IPS-NIHi7 (cell line): Measurements from ENCODE around the gene SEL1L3.
"Not testable (repeated sequence)": the region's sequence is repeated elsewhere in the genome, so short reads cannot be mapped to it uniquely, and the experiment has no call there.

Experiments
- DNase-seq: peaks from one replicate; pipeline ENCODE4 v3.0.0; 2012; ENCODE audit warnings: mixed read lengths; ENCODE audit errors: extremely low spot score

The SEL1L3 gene

DNA sequence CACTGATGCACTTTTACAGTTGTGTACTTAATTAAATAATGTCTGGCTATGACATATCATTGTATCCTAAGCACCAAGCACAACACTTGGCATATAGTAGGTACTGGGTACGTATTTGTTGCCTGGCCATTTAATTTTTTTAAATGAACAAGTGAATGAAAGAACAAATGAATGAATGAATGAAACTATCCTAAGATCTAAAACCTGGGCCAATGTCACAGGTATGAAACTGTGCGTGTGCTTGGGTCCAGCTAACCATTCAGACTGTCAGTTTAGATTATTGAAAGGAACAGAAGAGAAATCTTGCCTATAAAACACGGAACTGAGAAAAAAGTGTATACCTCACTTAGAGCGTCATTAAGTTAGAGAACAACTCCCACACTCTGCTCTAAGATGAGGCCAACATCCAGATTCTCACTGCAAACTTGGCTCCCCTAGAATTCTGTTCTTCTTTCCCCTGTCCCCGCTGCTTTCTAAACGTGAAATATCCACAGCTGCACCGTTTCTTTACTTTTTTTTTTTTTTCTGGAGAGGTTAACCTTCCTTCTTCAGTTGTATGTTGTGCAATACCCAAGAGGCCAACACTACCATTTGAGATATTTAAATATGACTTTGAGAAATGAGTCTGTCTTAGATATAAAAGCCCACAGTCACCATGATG, 17.3 kb upstream of the SEL1L3 start:
- no peak for DNase-seq

DNA sequence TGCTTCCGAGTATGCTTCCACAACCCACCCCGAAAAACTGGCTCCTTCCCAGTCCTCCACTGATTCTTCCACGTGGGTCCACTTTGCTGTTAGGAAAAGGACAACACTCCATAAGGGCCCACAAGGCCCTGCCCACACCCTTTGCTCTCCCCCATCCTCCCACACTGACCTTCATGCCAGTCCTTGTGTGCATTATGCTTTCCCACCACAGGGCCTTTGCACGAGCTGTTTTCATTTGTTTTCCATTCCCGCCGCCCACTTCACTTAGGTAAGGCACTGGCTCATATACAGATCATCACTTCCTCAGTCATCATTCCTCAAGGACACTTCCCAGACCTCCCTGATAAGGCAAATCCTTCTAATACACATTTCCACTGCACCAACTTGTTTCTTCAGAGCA, 16.8 kb upstream of the SEL1L3 start:
- no peak for DNase-seq

DNA sequence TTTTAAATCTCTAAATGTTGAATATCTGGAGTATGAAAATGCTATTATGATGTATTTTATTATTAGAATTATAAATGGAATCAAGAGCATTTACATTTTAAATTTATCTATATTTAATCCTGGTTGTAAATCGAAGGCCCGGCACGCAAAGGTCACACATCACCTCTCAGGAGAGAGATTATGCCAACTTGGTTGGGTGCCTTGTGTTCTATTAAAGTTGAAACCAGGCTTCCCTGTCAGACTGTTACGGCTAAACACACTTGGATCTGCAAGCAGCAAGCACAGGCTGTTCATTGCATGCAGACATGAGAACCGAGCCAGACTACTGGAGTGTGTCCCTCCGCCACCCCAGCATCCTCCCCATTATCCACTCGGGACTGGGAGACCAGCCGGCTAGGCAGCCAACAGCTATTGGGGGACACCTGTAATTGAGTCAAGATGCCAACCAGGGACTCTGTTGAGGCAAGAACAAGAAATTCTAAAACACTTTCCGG, 16.4 kb upstream of the SEL1L3 start:
- no peak for DNase-seq

DNA sequence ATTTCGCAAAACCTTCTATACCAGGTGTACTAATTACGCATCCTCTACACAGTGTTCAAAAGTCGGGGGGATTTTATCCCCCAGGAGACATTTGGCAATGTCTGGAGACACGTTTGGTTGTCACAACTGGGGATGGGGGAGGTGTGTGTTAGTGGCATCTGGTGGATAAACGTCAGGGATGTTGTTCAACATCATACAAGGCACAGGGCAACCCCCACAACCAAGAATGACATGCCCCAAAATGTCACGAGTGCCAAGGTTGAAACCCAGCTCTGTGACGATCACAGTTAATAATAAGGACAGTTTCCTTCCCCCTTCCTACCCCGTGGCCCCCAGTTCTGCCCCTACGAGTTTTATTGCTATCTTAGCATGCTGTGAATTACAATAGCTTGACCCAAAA, 15.9 kb upstream of the SEL1L3 start:
- no peak for DNase-seq

DNA sequence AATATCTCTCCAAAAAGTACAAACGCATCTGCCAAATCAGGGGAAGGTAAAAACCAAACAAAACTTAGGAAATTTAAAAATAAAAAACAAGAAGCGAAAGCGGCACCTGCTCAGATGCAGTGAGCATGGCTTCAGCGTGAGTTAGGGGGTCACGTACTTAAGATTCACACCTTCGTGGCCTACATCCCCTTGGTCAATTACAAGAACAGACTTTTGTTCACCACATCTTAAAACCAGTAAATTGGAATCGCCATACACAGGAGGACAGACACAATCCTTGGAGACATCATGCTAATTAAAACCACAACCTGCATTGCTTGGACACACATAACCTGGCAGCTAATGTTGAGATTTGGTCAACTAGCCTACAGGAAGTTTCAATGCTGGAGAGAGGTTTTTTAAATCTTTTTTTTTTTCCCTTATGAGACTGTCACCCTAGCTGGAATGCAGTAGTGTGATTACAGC, 12.5 kb upstream of the SEL1L3 start:
- no peak for DNase-seq

DNA sequence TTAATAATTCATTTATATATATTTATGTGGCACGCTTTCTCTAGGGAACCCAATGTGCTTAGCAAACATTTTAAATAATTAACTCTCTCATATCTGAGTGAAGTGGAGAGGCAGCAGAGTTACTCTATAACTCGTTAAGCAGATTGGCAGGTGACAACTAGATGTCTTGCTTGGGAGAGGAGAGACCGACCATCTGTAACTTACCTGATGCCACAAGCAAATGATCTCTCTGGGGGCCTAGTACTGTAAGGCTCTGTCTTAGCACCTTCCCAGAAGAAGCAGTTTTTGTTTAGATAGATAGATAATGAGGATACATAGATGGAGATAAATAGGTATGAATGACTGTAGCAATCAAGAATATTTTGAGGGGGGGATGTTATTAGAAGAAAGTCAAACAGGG, 11.9 kb upstream of the SEL1L3 start:
- DNase-seq: no peak

DNA sequence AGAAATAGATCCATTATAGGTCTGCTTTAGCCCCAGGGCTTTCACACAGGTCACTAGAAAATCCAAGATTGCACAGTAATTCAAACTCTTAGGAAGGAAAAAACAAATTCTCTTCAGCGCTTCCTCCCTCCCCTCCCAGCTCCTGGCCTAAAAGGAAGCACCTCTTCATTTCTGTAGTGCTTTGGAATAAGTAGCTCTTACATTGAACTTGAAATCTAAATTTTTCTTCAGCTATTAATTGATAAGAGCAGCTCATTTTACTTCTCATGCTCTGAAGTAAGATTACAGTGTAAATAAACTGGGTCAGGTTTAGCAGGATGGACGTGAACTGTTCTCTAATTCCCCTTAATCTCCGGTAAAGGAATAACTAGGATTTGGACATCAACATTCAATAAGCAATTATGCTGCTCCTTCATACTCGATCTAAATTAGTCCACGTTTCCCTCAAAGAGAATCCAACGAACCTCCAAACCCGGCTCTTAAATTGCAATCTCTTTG, 10.9 kb upstream of the SEL1L3 start:
- DNase-seq: no peak

DNA sequence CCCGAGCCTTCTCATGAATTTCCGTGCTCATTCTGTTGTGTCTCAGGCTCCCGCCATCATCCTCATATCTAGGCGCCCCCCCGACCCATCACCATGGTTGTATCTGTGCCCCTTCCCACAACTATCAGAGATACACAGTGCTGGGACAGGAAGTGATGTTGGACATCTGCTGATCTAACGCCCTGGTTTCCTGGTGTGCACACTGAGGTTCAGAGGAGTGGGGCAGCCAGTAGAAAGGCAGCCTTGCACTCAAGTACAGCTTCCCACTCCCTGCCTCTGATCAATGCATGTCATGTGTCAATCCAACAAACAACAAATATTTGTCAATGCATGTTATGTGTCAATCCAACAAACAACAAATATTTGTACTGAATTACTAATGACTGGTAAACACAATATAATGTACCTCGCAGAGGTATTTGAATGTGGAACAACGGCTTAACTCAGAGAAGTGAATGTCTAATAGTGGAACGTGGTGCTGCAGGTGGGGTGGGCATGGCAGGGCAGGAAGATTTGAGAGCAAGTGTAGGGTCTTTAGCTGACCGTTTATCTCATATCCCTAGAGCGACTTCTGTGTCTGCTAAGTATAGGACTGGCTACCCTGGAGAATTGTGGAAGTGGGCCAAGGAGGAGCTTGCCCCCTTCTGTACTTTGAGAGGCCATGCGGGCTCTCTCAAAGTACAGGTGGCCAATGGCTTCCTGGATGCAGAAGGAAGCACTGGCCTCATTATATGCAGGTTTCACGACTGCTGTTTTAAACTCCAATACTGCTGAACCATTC, 10.3 kb upstream of the SEL1L3 start:
- DNase-seq: no peak

DNA sequence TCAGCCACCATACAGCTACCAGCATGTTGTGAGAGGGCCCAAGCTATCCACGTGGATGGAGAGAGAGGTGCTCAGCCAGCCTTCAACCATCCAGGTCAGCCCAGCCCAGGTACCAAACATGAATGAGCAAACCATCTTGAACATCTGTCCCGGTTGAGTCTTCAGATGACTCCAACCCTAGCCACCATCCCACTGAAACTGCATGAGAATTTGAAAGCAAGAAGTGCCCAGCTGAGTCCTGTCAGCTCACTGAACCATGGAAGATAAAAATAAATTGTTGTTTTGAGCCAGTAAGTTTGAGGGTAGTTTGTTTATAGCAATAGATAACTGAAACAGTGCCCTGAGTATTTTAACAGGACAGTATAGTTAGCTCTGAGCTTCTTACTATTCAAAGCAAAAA, 7.3 kb upstream of the SEL1L3 start:
- no peak for DNase-seq

DNA sequence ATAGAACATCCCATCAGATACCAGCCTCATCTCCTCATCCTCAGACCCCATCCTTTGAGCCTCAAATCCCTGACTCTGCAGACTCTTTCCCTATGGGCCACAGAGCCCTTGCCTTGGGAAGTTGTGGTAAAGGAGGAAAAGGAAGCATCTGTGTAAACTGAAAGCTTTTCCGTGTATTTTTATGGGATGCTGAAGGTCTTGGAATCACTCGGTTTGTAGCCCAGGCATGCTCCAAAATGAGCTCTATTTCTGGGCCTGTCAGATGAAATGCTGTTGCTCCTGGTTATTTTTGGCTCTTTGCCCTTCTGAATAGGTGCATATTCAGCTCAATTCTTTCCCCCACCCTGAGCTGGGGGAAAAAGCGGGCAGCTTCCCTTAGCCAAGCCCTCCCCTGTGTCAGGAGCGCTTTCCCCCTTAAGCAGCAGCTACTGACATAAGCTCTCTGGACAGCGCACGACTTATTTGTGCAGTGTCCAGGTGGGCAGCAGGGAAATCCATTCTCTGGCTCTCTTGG, 5.0 kb upstream of the SEL1L3 start:
- DNase-seq: no peak

DNA sequence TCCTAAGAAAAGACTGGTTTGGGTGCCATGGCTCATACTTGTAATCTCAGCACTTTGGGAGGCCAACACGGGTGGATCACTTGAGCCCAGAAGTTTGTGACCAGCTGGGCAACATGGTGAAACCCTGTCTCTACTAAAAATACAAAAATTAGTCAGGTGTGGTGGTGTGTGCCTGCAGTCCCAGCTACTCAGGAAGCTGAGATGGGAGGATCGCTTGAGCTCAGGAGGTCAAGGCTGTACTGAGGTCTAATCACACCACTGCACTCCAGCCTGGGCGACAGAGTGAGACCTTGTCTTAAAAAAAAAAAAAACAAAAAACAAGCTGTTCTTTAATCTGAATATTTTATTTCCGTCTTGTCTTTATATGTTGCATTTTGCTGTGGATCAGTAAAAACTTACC, 3.6 kb upstream of the SEL1L3 start:
- not testable (repeated sequence) for DNase-seq

DNA sequence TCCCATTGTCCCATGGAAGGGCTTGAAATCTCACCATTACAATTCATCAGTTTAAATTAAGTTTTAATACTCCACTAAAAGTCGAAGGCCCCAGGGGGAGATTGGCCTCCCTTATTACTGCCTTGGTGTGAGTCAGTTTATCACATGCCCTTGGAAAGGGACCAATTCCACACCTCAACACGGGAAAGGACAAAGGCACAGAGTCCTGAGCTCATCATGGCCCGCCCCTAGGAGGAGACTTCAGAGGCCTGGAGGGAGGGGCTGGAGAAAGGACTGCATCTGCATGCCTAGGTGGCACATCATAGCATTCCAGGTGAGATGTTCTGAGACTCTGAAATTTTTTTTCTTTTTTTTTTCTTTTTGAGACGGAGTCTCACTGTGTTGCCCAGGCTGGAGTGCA, 2.8 kb upstream of the SEL1L3 start:
- DNase-seq: peak; percentile 76

DNA sequence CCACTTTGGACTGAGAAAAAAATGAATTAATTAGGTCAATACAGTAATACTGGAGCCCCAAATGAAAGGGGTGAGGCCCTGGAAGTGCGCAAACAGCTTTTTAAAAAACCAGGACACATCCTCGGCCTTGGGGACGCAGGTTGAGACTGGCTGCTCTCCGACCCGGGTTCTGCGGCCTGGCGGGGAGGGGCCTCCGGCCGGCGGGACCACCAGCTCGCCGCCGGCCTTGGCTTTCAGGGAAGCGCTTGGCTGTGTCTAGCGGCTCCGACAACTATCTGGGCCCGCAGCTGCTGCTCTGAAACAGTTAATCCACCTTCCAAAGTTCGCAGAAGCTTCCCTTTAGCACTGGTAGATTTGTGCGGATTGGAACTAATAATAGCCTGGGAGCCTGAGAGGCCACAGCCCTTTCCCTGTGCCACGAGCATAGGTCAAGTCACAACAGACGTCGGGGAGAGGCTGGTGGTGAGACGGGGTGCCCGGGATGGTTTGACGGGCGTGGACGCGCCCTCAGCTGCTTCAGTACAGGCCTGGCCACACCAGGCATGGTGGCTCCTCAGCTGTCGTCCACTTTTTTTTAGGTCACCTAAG, 1.1 kb upstream of the SEL1L3 start:
- DNase-seq: peak; percentile 46

DNA sequence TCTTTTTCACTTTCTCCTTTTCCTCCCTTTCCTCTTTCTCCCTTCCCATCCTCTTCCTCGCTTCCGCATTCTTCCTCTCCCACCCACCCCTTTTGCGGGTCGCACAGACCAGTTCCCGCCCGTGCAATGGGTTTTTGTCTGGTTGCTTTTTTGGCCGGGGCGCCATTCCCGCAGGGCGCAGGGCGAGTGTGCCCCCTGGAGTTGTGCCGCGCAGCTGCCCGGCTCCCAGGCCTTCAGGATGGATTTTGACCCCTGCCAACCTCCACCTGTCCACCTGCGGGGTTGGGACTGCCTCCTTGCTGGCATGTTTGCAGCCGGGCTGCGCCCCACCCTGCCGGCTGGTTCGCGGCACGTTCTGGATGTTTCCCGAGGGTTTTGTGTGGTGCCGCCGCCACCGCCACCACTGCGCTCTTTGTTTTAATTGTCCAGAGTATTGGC, 578 bp upstream of the SEL1L3 start:
- peak; percentile 67 for DNase-seq

DNA sequence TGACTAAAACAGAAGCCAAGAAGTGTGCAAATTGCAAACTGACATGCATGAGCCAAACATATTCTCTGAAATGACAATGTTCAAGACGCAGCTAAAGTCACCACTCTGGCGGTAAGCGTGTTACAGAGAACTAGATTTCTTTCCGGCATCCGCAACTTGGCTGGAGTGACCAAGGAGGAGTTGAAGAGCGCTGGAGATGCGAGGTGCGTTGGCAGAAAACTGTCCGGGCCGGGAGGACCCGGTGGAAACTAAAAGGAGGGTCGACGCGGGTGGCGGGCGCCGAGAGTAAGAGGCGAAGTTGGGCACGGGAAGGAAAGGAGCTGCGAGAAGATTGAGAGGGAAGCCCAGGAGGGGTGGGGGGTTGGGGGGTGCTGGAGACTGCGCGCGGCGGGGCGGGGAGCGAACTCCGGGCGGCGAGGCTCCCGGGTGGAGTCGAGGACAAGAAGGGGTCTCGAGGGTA, 807 bp downstream of the SEL1L3 start:
- DNase-seq: peak; percentile 28

DNA sequence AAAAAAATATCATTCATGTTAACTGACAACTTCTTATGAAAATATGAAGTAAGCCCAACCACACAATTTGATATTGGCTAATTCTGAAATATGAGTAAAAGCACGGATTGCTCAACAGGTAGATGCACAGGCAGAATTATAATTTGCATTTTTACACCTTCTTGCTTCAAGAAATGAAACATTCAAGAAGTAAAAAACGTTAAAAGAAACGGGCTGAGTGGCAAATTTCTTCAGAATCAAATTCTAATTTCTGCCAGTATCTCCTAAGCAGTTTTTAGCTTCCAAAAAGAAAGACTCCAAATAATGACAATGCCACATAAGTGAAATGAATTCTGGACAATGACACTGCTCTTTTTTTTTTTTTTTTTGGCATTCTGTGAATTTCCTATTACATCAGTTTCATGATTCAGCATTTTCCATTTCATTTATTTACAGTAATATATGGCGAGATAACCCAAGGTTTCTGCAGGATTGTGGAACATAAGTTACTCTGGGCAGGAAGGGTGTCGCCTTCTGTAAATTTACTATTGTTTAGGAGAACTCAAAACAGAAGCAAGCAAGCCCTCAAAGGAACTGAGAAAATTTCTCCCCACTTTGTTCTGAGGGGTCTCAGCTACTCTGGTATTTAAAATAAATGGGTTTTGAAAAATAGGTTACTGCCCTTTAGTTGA, 1.4 kb downstream of the SEL1L3 start:
- DNase-seq: no peak

DNA sequence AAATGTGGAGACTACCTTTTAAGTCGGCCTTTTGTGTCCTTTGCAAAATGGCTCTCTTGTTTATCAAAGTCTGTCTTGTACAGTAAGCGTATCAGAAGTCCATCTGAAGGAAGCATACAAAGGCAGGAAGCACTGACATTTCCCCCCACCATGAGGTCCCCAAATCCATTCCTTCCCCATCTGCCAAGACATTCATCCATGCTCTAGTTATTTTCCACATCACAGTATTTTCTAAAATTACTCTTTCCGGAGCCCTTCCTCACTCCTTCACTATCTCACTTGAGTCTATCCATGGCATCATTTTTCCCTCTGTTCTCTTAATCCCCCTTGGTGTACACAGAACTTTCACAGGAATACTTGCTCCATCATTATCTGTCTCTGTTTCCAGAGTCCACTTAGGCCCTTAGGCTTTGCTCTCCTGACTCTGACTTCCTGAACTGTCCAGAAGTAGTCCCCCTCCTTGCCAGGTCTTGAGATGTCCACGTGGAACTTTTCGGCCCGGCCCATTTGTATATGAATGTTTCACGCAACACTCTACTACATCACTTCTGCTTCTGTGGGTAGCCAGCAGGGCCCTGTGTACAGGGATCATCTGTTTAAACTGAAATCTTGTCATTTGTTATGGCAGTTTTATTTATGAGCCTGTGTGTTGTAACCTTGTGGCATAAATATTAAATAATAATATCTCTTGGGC, 2.1 kb downstream of the SEL1L3 start:
- DNase-seq: no peak

DNA sequence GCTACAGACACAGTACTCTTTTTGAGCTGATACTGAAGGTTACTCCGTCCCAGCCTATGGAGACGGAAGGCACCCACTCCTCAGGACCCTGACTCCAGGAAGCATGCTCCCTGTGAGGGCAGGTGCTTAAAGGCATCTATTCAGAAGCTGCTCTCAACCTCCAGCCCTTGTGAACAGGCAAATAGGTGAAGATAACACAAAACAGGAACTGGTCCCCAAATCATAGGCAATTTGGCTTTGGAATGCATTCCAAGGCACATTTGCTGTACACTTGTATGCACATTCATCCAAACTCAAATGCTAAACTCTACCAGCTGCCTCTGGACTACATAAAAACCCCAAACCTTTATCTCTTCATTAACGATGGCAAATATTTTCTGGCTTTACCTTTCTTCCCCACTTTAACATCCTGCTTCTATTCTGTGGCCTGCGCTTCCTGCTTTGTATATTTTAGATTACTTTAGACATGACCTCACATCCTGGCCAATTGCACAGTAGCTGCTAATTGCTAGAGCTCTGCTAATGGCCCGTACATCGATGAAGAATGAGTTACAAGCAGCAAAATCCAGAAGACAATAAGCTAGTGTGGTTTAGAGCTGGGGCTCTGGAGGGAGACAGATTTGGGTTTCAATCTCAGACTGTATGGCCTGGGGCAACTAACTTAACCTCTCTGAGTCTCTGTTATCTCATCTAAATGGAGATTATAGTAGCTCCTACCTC, 3.2 kb downstream of the SEL1L3 start:
- no peak for DNase-seq

DNA sequence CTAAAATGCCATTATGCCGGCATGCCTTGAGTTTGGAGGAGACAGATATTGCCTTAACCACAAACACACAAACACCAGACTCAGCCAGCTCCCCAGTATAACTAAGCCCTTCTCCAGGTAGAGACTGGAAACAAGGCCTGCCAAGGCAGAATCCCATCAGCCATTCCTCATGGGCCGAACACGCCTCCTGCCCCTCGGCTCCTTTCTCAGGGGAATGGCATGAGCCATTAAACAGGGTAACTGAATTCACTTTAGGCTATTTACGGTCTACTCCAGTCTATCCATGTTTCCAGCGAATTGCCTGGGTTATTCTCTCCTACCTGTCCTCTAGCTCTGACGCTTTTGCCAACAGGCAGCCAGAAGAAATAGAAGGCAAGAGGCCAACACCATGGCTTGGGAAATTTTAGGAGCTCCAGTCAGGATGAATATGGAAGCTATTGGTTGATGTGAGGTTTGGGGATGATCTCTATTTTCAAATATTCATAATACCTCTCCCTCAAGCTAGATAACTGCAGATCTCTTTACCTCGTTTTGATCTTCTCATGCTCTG, 4.9 kb downstream of the SEL1L3 start:
- DNase-seq: no peak

DNA sequence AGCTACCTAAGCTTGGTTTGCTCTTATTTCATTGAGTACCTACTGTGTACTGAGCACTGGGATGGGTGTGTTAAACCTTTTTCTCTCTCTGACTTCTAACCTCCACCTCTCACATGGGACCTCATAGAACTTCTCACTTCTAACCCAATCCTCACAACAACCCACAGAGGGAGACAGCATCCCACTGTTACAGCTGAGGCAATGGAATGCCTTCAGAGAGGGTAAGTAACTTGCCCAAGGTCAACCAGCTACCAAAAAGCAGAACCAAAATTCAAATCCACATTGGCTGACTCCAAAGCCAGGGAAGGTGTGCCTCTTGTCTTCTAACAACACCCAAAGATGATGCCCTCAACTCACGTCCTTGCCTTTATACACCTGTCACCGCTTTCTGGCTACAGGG, 5.4 kb downstream of the SEL1L3 start:
- DNase-seq: no peak
